Thoracic aorta (tissue), 2 donors: ENCODE results near the gene SPATA31D3. TPM values are rescaled to one million over a fixed set of nuclear protein-coding genes. Genes with fewer than 3 reads are reported as not detected.
A peak's percentile ranks its signal among the peaks of the same experiment; 100 is the strongest.

Experiments
- ATAC-seq: fragments of 150-250 bp; one replicate; pipeline ENCODE4 v1.8.0; 2017; ENCODE audit warnings: low read depth; ENCODE audit not compliant: insufficient number of reproducible peaks, low FRiP score
- DNase-seq: peaks from one replicate; pipeline ENCODE4 v3.0.0-alpha.2; 2020; ENCODE audit warnings: low spot score
- H3K27ac ChIP-seq, 2 donors: fragments of 200-600 bp; sonication (generic); 1 replicate in 1 of 2; 2 replicates in 1 of 2; pipeline ENCODE4 v1.5.1; 2016; ENCODE audit warnings: mild to moderate bottlenecking in 2 of 2, moderate library complexity in 2 of 2
- H3K27me3 ChIP-seq: fragments of 200-600 bp; sonication (generic); replicated peaks from 2 replicates; pipeline ENCODE4 v1.6.0; 2016; ENCODE audit warnings: mild to moderate bottlenecking; ENCODE audit not compliant: insufficient read depth
- H3K36me3 ChIP-seq: fragments of 200-600 bp; sonication (generic); one replicate; pipeline ENCODE4 v1.5.1; 2016
- H3K4me1 ChIP-seq, 2 donors: fragments of 200-600 bp; sonication (generic); 1 replicate in 1 of 2; 2 replicates in 1 of 2; pipeline versions ENCODE4 v1.5.1 to v1.6.0; 2016; ENCODE audit warnings: low read depth in 2 of 2, mild to moderate bottlenecking in 1 of 2; ENCODE audit not compliant: control insufficient read depth in 1 of 2
- H3K4me3 ChIP-seq: fragments of 200-600 bp; sonication (generic); 2 replicates; pipeline ENCODE4 v1.5.1; 2016; ENCODE audit warnings: mild to moderate bottlenecking
- H3K9me3 ChIP-seq: fragments of 200-600 bp; sonication (generic); 2 replicates; pipeline ENCODE4 v1.5.1; 2016
- CTCF ChIP-seq: fragments of 200-600 bp; sonication (generic); IDR thresholded peaks from one replicate; pipeline ENCODE4 v1.5.1; 2019; ENCODE audit warnings: antibody characterized with exemption
- total RNA-seq, 2 donors: library from RNA; depleted of rRNA; stranded (reverse); fragments of >200 nt; gene quantifications; one replicate each; pipeline versions ENCODE4 v1.1.0 to v1.2.3, GENCODE V29; 2016

The SPATA31D3 gene
- total RNA-seq, 2 donors from 2014 or later = not detected

GRCh38 chr9:81971727-81972126 is 28.4 kb downstream of the SPATA31D3 start:
- H3K4me1 ChIP-seq = no peaks in the 10 kb centered on the region
- no peak overlapping the region for H3K27ac ChIP-seq
- DNase-seq (no peak), ATAC-seq (no peak)
- H3K4me3 ChIP-seq = no peak overlapping the region
- no peaks in the 10 kb centered on the region for H3K27me3 ChIP-seq
- no peaks in the 10 kb centered on the region for H3K36me3 ChIP-seq
- no peak for TF ChIP-seq CTCF
- no peaks in the 10 kb centered on the region for H3K9me3 ChIP-seq

- DNase-seq = no peak
- ATAC-seq = peak; percentile 34
- H3K4me1 ChIP-seq = no peaks in the 10 kb centered on the region
- no peaks in the 10 kb centered on the region for H3K36me3 ChIP-seq
- no peaks in the 10 kb centered on the region for H3K9me3 ChIP-seq
- H3K4me3 ChIP-seq = no peak overlapping the region
- no peak overlapping the region for H3K27ac ChIP-seq
- TF ChIP-seq CTCF = no peak
- H3K27me3 ChIP-seq = no peaks in the 10 kb centered on the region
Measured at GRCh38 chr9:81974764-81975163, 31.5 kb downstream of the SPATA31D3 start.

GRCh38 chr9:81976351-81976750 is 33.1 kb downstream of the SPATA31D3 start:
- H3K9me3 ChIP-seq = no peaks in the 10 kb centered on the region
- no peak for TF ChIP-seq CTCF
- ATAC-seq (no peak), DNase-seq (no peak)
- no peak overlapping the region for H3K27ac ChIP-seq
- no peaks in the 10 kb centered on the region for H3K4me1 ChIP-seq
- H3K4me3 ChIP-seq = no peak overlapping the region
- H3K36me3 ChIP-seq = no peaks in the 10 kb centered on the region
- no peaks in the 10 kb centered on the region for H3K27me3 ChIP-seq

GRCh38 chr9:81979196-81979595 is 35.9 kb downstream of the SPATA31D3 start:
- Histone ChIP-seq H3K4me3 (no peak overlapping the region), H3K27me3 (no peaks in the 10 kb centered on the region), H3K36me3 (no peaks in the 10 kb centered on the region), H3K9me3 (no peaks in the 10 kb centered on the region), H3K27ac (no peak overlapping the region), H3K4me1 (no peaks in the 10 kb centered on the region)
- no peak for TF ChIP-seq CTCF
- ATAC-seq = no peak
- no peak for DNase-seq

GRCh38 chr9:81980568-81980967 is 37.3 kb downstream of the SPATA31D3 start:
- TF ChIP-seq CTCF = no peak
- no peak for ATAC-seq
- Histone ChIP-seq H3K4me1 (no peaks in the 10 kb centered on the region), H3K27me3 (no peaks in the 10 kb centered on the region), H3K36me3 (no peaks in the 10 kb centered on the region), H3K4me3 (no peak overlapping the region), H3K9me3 (no peaks in the 10 kb centered on the region), H3K27ac (no peak overlapping the region)
- no peak for DNase-seq
